Measurements from ENCODE around the gene GARIN1A. TPM values are rescaled to one million over a fixed set of nuclear protein-coding genes. Genes with fewer than 3 reads are reported as not detected.

Gene GARIN1A
- total RNA-seq, 1 experiment from 2014 or later: 0.57 TPM

GRCh38 chr7:128665057-128665456, 7.0 kb upstream of the GARIN1A start:
- Histone ChIP-seq H3K27ac (no peak overlapping the region), H3K4me2 (no peak overlapping the region), H3K9me2 (ENCODE audit: insufficient read depth) (no peaks in the 10 kb centered on the region), H3K79me2 (ENCODE audit: low read depth) (no peaks in the 10 kb centered on the region), H3K4me3 (no peak overlapping the region), H3K36me3 (ENCODE audit: low read depth) (peaks cover 6% of the 10 kb centered on the region; the same call in 1 of the 2 replicates), H3F3A (ENCODE audit: insufficient read depth, low read depth) (peaks cover 9% of the 10 kb centered on the region; the same call in 1 of the 2 replicates), H3K4me1 (replicated peaks; ENCODE audit: insufficient read depth) (no peaks in the 10 kb centered on the region), H3K27me3 (ENCODE audit: insufficient read depth, low read depth) (no peaks in the 10 kb centered on the region), H3K9me3 (ENCODE audit: insufficient read depth, low read depth) (peaks cover 11% of the 10 kb centered on the region; the same call in 1 of the 2 replicates), H4K20me1 (ENCODE audit: insufficient read depth) (no peaks in the 10 kb centered on the region), H2AFZ (no peak overlapping the region)
- TF ChIP-seq EZH2 (IDR thresholded peaks at IDR 0.05; ENCODE audit: low read depth): no peak
- TF ChIP-seq, protein P1, sequence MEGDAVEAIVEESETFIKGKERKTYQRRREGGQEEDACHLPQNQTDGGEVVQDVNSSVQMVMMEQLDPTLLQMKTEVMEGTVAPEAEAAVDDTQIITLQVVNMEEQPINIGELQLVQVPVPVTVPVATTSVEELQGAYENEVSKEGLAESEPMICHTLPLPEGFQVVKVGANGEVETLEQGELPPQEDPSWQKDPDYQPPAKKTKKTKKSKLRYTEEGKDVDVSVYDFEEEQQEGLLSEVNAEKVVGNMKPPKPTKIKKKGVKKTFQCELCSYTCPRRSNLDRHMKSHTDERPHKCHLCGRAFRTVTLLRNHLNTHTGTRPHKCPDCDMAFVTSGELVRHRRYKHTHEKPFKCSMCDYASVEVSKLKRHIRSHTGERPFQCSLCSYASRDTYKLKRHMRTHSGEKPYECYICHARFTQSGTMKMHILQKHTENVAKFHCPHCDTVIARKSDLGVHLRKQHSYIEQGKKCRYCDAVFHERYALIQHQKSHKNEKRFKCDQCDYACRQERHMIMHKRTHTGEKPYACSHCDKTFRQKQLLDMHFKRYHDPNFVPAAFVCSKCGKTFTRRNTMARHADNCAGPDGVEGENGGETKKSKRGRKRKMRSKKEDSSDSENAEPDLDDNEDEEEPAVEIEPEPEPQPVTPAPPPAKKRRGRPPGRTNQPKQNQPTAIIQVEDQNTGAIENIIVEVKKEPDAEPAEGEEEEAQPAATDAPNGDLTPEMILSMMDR (conservative IDR thresholded peaks at IDR 0.05): no peak
- intact Hi-C loops (cut with micrococcal nuclease; ENCODE audit: unreplicated experiment): no loop called here
- no peak for DNase-seq
- BruUV-seq (replicated peaks): no TSS peak
- ChIA-PET CTCF (no interaction called here), POLR2A (ENCODE audit: unreplicated experiment) (interaction anchor here (0.6 kb wide), 1 partner anchor 73 kb away, joined by 4 read pairs; no protein-coding TSS in a partner anchor)

DNA sequence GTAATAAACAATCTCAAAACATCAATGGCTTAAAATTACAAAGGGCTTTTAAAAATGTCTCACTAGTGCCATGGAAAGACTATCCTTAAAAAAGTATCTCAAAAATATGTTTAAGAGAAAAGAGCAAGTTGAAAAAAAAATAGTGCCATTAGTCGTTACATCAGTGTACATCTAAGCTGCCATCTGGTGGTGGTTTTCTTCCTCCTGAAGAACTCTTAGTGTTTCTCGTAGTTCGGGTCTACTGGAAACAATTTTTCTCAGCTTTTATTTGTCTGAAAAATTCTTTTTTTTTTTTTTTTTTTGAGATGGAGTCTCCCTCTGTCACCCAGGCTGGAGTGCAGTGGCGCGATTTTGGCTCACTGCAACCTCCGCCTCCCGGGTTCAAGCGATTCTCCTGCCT, 5.9 kb upstream of the GARIN1A start:
- H3K79me2 ChIP-seq (ENCODE audit: low read depth): no peaks in the 10 kb centered on the region
- H3F3A ChIP-seq (ENCODE audit: insufficient read depth, low read depth): peaks cover 9% of the 10 kb centered on the region; the same call in 1 of the 2 replicates
- no peak overlapping the region for H3K4me2 ChIP-seq
- no peaks in the 10 kb centered on the region for H3K27me3 ChIP-seq (ENCODE audit: insufficient read depth, low read depth)
- H3K9me3 ChIP-seq (ENCODE audit: insufficient read depth, low read depth): peaks cover 5% of the 10 kb centered on the region; the same call in 1 of the 2 replicates
- H4K20me1 ChIP-seq (ENCODE audit: insufficient read depth): no peaks in the 10 kb centered on the region
- H2AFZ ChIP-seq: no peak overlapping the region
- no peak overlapping the region for H3K4me3 ChIP-seq
- peaks cover 5% of the 10 kb centered on the region; the same call in 1 of the 2 replicates for H3K36me3 ChIP-seq (ENCODE audit: low read depth)
- no TSS peak for BruUV-seq (replicated peaks)
- H3K27ac ChIP-seq: no peak overlapping the region
- ChIA-PET POLR2A (ENCODE audit: unreplicated experiment) (interaction anchor here (0.6 kb wide), 1 partner anchor 814 kb away, joined by 5 read pairs; no protein-coding TSS in a partner anchor), CTCF (interaction anchor here (0.8 kb wide), 1 partner anchor 530 kb away, joined by 4 read pairs; no protein-coding TSS in a partner anchor)
- TF ChIP-seq, protein P1 (conservative IDR thresholded peaks at IDR 0.05): peak; percentile 20; the same call in 1 of the 2 replicates
- TF ChIP-seq EZH2 (IDR thresholded peaks at IDR 0.05; ENCODE audit: low read depth): no peak
- no peaks in the 10 kb centered on the region for H3K9me2 ChIP-seq (ENCODE audit: insufficient read depth)
- no peak for DNase-seq
- intact Hi-C loops (cut with micrococcal nuclease; ENCODE audit: unreplicated experiment): no loop called here
- no peaks in the 10 kb centered on the region for H3K4me1 ChIP-seq (replicated peaks; ENCODE audit: insufficient read depth)

DNA sequence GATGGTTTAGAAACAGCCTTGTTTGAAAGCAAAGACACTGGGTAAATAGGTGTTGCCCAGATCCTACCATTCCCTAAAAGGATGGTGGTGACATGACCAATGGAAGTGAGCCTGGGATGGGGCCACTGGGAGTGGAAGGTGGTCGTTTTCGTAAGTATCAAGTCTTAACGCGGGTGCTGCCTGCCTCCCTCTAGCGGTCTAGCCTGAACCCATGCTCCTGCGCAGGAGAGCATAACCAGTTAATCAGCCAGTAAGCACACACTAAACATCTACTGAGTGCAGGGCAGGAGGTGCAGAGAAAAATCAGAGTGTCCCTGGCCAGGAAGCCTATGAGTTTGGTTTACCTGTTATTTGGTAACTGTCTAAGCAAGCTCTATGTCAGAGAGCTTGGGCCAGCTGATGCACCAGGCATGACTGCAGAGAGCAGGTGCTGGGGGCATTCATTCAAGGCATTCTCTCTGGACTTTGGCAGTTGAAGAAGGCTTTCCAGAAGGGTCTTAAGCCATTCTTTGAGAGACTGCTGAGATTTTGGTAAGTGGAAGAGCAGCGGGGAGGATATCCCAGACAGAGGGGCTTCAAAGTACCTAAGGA, 930 bp downstream of the GARIN1A start:
- no peak for DNase-seq
- intact Hi-C loops (cut with micrococcal nuclease; ENCODE audit: unreplicated experiment): no loop called here
- H3K36me3 ChIP-seq (ENCODE audit: low read depth): no peaks in the 10 kb centered on the region
- H2AFZ ChIP-seq: no peak overlapping the region
- 0 out of 2 replicates have a peak, but pooled peaks cover 5% of the 10 kb centered on the region for H3F3A ChIP-seq (ENCODE audit: insufficient read depth, low read depth)
- no peak overlapping the region for H3K4me2 ChIP-seq
- POLR2A ChIA-PET (ENCODE audit: unreplicated experiment): no interaction called here
- no peaks in the 10 kb centered on the region for H3K27me3 ChIP-seq (ENCODE audit: insufficient read depth, low read depth)
- no peaks in the 10 kb centered on the region for H3K79me2 ChIP-seq (ENCODE audit: low read depth)
- no TSS peak for BruUV-seq (replicated peaks)
- H4K20me1 ChIP-seq (ENCODE audit: insufficient read depth): no peaks in the 10 kb centered on the region
- CTCF ChIA-PET: no interaction called here
- H3K9me2 ChIP-seq (ENCODE audit: insufficient read depth): no peaks in the 10 kb centered on the region
- H3K27ac ChIP-seq: no peak overlapping the region
- no peak overlapping the region for H3K4me3 ChIP-seq
- H3K4me1 ChIP-seq (replicated peaks; ENCODE audit: insufficient read depth): no peaks in the 10 kb centered on the region
- H3K9me3 ChIP-seq (ENCODE audit: insufficient read depth, low read depth): no peaks in the 10 kb centered on the region
- TF ChIP-seq, protein P1 (conservative IDR thresholded peaks at IDR 0.05): no peak
- no peak for TF ChIP-seq EZH2 (IDR thresholded peaks at IDR 0.05; ENCODE audit: low read depth)
